Dedifferentiated amniotic fluid mesenchymal stem cell (primary cell): ENCODE results near the gene VEZF1.

Experiments used
- DNase-seq: peaks from one replicate; pipeline ENCODE4 v3.0.0-alpha.2; 2016; ENCODE audit errors: extremely low spot score

The VEZF1 gene

DNA sequence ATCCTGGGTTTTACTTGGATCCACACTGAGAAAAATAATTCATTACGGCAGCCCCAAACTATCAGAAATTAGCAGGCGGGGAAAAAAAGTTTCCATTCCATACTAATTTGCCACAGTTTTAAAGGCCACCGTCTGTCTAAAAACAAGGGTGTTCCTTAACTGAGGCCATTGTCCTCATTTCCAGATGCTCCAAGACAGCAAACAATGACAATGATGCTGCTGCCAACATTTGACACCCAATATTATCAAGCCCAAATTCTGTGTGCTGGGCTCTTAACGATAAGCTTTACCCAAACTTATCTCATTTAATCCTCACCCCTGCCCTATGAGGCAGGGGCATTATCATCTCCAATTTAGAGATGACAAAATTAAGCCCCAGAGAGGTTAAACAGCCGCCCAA lies 59.1 kb downstream of the VEZF1 start:
- no peak for DNase-seq

DNA sequence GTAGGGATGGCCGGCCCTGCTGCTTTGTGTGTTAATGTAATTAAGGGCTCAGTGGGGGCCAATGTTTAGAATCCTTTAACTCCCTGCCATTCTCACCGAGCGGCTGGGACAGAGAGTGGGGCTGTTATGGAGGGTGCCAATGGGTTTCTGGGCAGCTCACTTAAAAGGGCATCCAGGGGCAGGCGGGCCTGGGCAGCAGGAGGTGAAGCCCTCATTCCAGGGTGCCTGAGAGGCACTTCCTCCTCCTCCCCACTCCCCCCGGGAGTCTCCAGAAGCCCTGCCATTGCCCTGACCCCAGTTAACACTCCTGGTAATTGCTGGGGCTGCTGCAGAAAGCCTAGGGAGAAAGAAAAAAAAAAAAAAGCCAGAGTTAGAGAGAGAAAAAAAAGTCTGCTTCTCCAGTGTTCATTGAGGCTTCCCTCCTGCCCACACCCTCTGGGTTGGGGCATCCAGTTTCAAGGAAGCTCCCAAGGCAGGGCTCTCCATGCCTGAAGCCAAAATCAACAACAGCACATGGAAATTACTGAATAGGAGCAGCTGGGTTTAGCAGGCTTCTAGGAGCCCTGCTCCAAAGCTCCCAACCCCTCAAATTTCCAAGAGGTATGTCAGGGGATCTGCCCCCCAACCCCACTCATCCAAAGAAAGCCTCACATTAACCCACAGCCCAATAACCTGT lies 60.9 kb downstream of the VEZF1 start:
- DNase-seq = peak; percentile 87

DNA sequence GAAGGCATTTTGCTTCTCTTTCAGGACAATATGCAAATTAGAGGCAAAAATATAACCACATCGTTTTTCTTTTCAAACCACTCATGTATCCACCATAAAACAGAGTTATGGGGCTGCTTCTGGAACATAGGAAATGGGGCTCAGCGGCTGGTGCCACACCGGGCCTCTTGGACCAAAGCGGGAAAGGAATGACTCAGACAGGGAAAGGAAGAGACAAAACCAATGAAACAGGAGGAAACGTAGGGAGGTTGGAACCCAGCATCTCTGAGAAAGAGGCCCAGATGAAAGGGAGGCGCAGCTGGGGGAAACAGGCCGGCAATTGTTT lies 61.4 kb downstream of the VEZF1 start:
- DNase-seq = no peak

DNA sequence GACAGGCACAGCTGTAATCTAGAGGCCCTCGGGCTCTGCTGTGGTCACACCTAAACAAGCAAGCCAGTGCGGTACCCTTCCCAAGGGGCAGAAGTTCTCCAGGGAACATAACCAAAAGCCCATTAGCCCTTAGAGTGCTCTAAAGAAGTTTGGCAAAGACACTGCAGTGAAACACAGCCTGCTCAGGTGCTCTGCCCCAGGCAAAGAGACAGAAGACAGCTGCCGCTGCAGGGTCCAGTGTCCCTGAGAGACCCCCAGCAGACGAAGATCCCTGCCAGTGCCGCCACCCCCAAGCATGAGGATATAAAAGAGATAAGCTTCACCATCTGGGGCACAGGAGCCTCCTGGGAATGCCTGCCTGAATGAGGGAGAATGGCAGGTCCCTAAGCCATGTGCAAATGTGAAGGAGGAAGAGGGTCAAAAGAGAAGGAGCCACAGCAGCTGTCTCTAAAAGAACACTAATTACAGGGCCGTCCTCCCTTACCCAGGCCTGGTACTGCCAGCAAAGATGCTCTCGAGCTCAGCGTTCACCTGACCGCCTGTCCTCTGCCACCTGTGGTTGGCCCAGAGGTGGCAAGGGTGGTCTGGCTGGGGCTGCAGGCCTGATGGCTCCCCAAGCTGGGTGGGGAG lies 62.6 kb downstream of the VEZF1 start:
- DNase-seq = no peak

DNA sequence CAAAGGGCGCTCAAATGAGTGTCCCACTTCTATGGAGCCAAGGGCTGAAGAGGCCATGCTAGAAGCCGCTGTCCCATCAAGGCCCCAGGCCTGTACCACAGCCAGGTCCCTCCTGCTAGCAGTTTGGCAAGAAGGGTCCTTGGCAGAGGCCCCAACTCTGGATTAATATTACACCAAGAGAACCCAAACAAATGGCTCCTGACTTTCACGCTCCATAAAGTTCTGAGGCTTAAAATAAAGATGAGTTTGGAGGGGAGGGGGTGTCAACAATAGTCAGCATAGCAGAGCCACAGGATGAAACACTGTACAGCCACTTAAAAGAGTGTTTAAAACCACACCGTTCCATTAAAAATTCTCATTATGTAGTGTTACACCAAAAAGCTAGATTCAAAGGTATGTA lies 63.4 kb downstream of the VEZF1 start:
- no peak for DNase-seq
